CD4-positive, alpha-beta T cell treated with Interleukin-4 for 1 hour (primary cell): ENCODE measurements around the gene RALGAPA1.

Experiments
- DNase-seq, 2 donors: peaks; one replicate each; pipeline ENCODE4 v3.0.0-alpha.2; 2020 to 2022

RALGAPA1 gene

GRCh38 chr14:35533357-35534207, 275.5 kb downstream of the RALGAPA1 start, which contains the start of gene INSM2:
TSS of gene INSM2 (plus strand) at chr14:35534164. CDS start at chr14:35534253, 89 bp downstream.
- peak; percentile 22 to 46 for DNase-seq

- DNase-seq, result no peak
Measured at GRCh38 chr14:35532783-35533356, 276.2 kb downstream of the RALGAPA1 start.

- DNase-seq, result no peak
Measured at GRCh38 chr14:35531960-35532747, 276.9 kb downstream of the RALGAPA1 start.

- no peak for DNase-seq
Measured at GRCh38 chr14:35526962-35527361, 282.1 kb downstream of the RALGAPA1 start.

- no peak for DNase-seq
Measured at GRCh38 chr14:35525695-35526094, 283.4 kb downstream of the RALGAPA1 start.

- DNase-seq, result no peak
Measured at GRCh38 chr14:35519986-35520385, 289.1 kb downstream of the RALGAPA1 start.

- DNase-seq, result no peak
Measured at GRCh38 chr14:35515916-35516315, 293.2 kb downstream of the RALGAPA1 start.

- no peak for DNase-seq
Measured at GRCh38 chr14:35512765-35513164, 296.3 kb downstream of the RALGAPA1 start.

- no peak for DNase-seq
Measured at GRCh38 chr14:35509846-35510245, 299.2 kb downstream of the RALGAPA1 start.

GRCh38 chr14:35506927-35507326, 302.2 kb downstream of the RALGAPA1 start:
- no peak for DNase-seq

- no peak for DNase-seq
Measured at GRCh38 chr14:35506461-35506860, 302.6 kb downstream of the RALGAPA1 start.

- no peak for DNase-seq
Measured at GRCh38 chr14:35504260-35504659, 304.8 kb downstream of the RALGAPA1 start.

- no peak for DNase-seq
Measured at GRCh38 chr14:35503646-35504045, 305.4 kb downstream of the RALGAPA1 start.

- DNase-seq, result no peak
Measured at GRCh38 chr14:35499180-35499579, 309.9 kb downstream of the RALGAPA1 start.

GRCh38 chr14:35495278-35495677, 313.8 kb downstream of the RALGAPA1 start:
- DNase-seq, result no peak

- no peak for DNase-seq
Measured at GRCh38 chr14:35492569-35493014, 316.5 kb downstream of the RALGAPA1 start.
